ENCODE results near the gene CCAR1.

GRCh38 chr10:68697106-68697505, 23.9 kb upstream of the CCAR1 start:
- TF ChIP-seq POLR2A (IDR thresholded peaks at IDR 0.05) (no peak), CTCF (IDR thresholded peaks at IDR 0.05) (no peak)
